Endodermal cell (in vitro differentiated cells): ENCODE results near the gene HDAC5. TPM values are rescaled to one million over a fixed set of nuclear protein-coding genes. Genes with fewer than 3 reads are reported as not detected.

ENCODE experiments used
- DNase-seq: peaks from one replicate; pipeline ENCODE4 v3.0.0-alpha.2; 2017
- H3K27ac ChIP-seq: 2 replicates; pipeline ENCODE4 v1.5.1; 2013; ENCODE audit warnings: mild to moderate bottlenecking, low read depth, low read length, moderate library complexity
- H3K27me3 ChIP-seq: 2 replicates; pipeline ENCODE4 v1.6.1; 2013; ENCODE audit warnings: mild to moderate bottlenecking, low read length, moderate library complexity; ENCODE audit not compliant: insufficient read depth, control insufficient read depth, poor library complexity, severe bottlenecking
- H3K36me3 ChIP-seq: 2 replicates; pipeline ENCODE4 v1.7.0; 2013; ENCODE audit warnings: mild to moderate bottlenecking, low read length, moderate library complexity; ENCODE audit not compliant: control insufficient read depth, insufficient read depth
- H3K4me1 ChIP-seq: one replicate; pipeline ENCODE4 v1.7.0; 2013; ENCODE audit warnings: low read length; ENCODE audit not compliant: control insufficient read depth, insufficient read depth
- H3K4me3 ChIP-seq: 2 replicates; pipeline ENCODE4 v1.5.1; 2013; ENCODE audit warnings: mild to moderate bottlenecking, low read length, moderate library complexity
- H3K9ac ChIP-seq: 2 replicates; pipeline ENCODE4 v1.6.1; 2013; ENCODE audit warnings: mild to moderate bottlenecking, low read length, moderate library complexity; ENCODE audit not compliant: poor library complexity, severe bottlenecking; ENCODE audit errors: extremely low read depth
- H3K9me3 ChIP-seq: 2 replicates; pipeline ENCODE4 v1.6.1; 2013; ENCODE audit warnings: mild to moderate bottlenecking, low read length, moderate library complexity; ENCODE audit not compliant: control insufficient read depth
- H3K27ac Mint-ChIP-seq: 2 replicates; pipeline ENCODE4 v1.8.0; 2020; ENCODE audit warnings: mixed read lengths
- H3K27me3 Mint-ChIP-seq: 2 replicates; pipeline ENCODE4 v1.8.0; 2021; ENCODE audit warnings: mild to moderate bottlenecking, mixed read lengths; ENCODE audit not compliant: insufficient read depth
- H3K36me3 Mint-ChIP-seq: 2 replicates; pipeline ENCODE4 v1.8.0; 2020; ENCODE audit warnings: low read depth, mixed read lengths
- H3K4me1 Mint-ChIP-seq: 2 replicates; pipeline ENCODE4 v1.8.0; 2020; ENCODE audit warnings: mixed read lengths
- H3K4me3 Mint-ChIP-seq: 2 replicates; pipeline ENCODE4 v1.8.0; 2020; ENCODE audit warnings: mild to moderate bottlenecking, moderate library complexity, mixed read lengths
- H3K9me3 Mint-ChIP-seq: 2 replicates; pipeline ENCODE4 v1.8.0; 2020; ENCODE audit warnings: mild to moderate bottlenecking, mixed read lengths
- WGBS, 2 experiments: methylation state at CpG; one replicate each; pipeline versions ENCODE4 v1.1.5 to v1.1.7; 2013; ENCODE audit warnings: missing lambda C conversion rate in 2 of 2, mixed read lengths in 1 of 2; ENCODE audit not compliant: insufficient coverage in 1 of 2, insufficient read length in 1 of 2; 5-methylcytosine and 5-hydroxymethylcytosine counted together
- total RNA-seq, 2 donors: library from RNA; stranded (reverse); fragmentation: NEBNext Ultra II Directional in 1 of 2; extraction: Animal tissue kit (Norgen Biotek cat#: 25700) in 1 of 2; gene quantifications; 2 replicates in 1 of 2; 3 replicates in 1 of 2; pipeline ENCODE4 v1.2.1, GENCODE V29; 2021
- TF ChIP-seq, protein P1 (sequence below): fragments of 200-600 bp; sonication (generic); conservative IDR thresholded peaks from 2 replicates; pipeline ENCODE4 v1.5.0; 2021; ENCODE audit warnings: antibody characterized with exemption, mild to moderate bottlenecking

HDAC5 gene
- total RNA-seq, 2 donors from 2014 or later, result 36.9 to 64.6 TPM

DNA sequence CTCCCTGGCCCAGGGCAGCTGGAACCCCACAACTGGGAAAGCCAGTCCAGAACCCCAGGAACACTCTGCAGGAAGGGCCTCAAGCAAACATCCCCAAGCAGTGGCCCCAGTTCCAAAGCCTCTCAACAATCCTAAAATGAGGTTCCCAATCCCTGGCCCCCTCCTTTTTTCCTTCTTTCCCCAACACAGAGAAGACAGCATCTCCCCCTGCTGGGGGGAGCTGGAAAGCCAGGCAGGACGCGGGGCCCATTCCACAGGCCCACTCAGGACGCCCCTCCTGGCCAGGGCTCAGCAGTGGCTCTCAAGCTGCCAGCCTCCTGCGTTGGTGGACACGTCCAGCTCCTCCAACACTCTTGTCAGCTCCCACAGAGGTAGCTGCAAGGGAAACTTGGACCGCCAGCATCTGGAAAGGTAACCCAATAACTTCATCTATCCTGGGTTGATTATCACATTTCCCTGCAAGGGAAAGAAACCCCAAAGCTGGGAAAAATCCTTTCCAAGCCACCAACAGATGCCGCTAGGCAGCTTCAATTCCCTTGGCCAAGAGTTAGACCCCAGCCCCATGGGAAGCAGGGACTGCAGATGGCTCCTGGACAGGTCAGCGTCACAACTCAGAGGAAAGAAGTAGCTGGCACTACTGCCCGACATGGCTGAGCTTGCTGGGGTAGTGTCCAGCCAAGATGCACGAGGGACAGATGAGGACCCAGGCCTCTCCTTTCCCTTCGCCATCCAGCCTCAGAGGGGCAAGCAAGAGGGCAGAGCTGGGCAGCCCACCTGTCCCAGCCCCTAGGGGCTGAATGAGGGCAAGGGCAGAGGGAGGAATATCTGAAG is 7.6 kb downstream of the HDAC5 start:
- Histone ChIP-seq H3K36me3 (peaks cover 27% of the 10 kb centered on the region), H3K27me3 (no peaks in the 10 kb centered on the region), H3K27ac (no peak overlapping the region), H3K9ac (no peak overlapping the region), H3K9me3 (no peaks in the 10 kb centered on the region), H3K4me3 (no peak overlapping the region), H3K4me1 (peaks cover 17% of the 10 kb centered on the region)
- Mint-ChIP-seq H3K9me3 (no peaks in the 10 kb centered on the region), H3K36me3 (peaks cover 20% of the 10 kb centered on the region), H3K27me3 (no peaks in the 10 kb centered on the region), H3K4me1 (peaks cover 31% of the 10 kb centered on the region), H3K4me3 (no peak overlapping the region), H3K27ac (peak overlapping the region; percentile 21)
- peak; percentile 88 for DNase-seq
- WGBS, 2 experiments, result 67 to 77% methylated on average over 10 to 11 of the region's 11 CpGs
- TF ChIP-seq, protein P1, sequence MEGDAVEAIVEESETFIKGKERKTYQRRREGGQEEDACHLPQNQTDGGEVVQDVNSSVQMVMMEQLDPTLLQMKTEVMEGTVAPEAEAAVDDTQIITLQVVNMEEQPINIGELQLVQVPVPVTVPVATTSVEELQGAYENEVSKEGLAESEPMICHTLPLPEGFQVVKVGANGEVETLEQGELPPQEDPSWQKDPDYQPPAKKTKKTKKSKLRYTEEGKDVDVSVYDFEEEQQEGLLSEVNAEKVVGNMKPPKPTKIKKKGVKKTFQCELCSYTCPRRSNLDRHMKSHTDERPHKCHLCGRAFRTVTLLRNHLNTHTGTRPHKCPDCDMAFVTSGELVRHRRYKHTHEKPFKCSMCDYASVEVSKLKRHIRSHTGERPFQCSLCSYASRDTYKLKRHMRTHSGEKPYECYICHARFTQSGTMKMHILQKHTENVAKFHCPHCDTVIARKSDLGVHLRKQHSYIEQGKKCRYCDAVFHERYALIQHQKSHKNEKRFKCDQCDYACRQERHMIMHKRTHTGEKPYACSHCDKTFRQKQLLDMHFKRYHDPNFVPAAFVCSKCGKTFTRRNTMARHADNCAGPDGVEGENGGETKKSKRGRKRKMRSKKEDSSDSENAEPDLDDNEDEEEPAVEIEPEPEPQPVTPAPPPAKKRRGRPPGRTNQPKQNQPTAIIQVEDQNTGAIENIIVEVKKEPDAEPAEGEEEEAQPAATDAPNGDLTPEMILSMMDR, result peak; percentile 85

DNA sequence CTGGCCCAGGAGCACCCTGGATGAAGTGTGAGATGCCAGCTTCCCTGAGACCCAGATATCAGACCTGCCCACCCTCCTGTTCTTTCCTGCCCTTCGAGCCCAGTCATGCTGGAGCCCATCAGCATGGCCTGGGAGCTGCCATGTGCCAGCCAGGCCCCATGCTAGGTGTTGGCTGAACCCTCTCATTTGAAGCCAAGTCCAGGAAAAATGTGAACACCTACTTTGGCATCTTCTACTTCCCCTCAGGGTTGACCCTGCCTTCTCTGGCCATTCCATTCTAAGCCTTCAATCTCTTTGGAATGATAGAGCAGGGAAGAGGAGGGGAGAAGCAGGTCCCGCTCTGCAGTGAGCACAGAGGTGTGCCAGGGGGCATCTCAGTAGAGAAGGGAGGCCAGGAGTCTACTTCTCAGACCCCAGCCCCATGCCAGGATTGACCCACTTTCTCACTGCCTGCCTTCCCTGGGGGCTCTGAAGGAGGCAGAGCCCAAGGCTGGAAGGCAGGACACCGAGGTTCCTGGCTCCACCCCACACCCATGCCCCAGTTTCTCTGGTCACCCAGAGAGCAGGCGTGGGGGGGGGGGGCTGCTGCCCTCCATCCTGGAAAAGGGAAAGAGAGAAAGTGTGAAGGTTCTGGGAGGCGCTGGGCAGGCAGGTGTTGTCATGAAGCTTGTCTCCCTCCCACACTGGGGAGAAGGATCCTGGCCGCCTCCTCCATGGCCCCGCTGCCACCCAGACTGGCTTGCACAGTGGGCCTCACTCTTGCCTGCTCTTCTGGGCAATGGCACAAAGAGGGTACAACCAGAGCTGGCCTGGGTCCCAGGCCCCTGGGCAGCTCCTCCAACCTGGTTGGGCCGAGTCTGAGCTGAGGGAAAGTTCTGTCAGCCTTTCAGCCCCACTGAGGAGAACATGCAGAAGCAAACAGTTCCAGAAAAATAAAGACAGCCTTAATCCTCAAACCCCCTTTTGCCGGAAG is 9.3 kb downstream of the HDAC5 start:
- peaks cover 24% of the 10 kb centered on the region for H3K36me3 ChIP-seq
- no peak overlapping the region for H3K27ac ChIP-seq
- H3K36me3 Mint-ChIP-seq, result peaks cover 15% of the 10 kb centered on the region
- H3K9ac ChIP-seq, result no peak overlapping the region
- TF ChIP-seq, protein P1, result no peak
- peak; percentile 44 for DNase-seq
- no peak overlapping the region for H3K4me3 ChIP-seq
- peaks cover 16% of the 10 kb centered on the region for H3K4me1 ChIP-seq
- no peaks in the 10 kb centered on the region for H3K27me3 ChIP-seq
- WGBS, 2 experiments, result 91 to 95% methylated on average over 5 to 8 of the region's 9 CpGs
- H3K9me3 Mint-ChIP-seq, result no peaks in the 10 kb centered on the region
- H3K4me1 Mint-ChIP-seq, result peaks cover 19% of the 10 kb centered on the region
- no peaks in the 10 kb centered on the region for H3K9me3 ChIP-seq
- H3K4me3 Mint-ChIP-seq, result no peak overlapping the region
- no peaks in the 10 kb centered on the region for H3K27me3 Mint-ChIP-seq
- peak overlapping the region; percentile 4 for H3K27ac Mint-ChIP-seq

DNA sequence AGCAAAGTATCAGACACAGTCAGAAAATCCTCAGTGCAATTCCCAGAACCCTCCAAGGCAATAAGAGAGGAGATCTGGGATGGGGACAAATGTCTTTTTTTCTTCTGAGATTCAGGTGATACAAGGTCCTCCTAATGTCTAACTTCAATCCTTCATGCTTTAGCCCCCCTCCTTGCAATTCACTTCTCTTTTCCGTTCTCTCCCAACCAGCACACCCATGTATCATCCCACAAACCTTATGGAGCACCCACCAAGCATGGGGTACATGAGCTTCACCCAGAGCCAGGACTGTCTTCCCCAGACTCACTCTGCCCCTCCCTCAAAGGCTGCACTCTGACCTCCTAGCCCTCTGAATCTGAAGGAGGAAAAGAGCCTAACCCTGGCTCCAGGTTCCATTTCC is 10.1 kb downstream of the HDAC5 start:
- H3K9ac ChIP-seq, result no peak overlapping the region
- H3K4me1 ChIP-seq, result peaks cover 10% of the 10 kb centered on the region
- DNase-seq, result peak; percentile 41
- no peaks in the 10 kb centered on the region for H3K27me3 ChIP-seq
- peaks cover 15% of the 10 kb centered on the region for H3K36me3 Mint-ChIP-seq
- H3K4me3 ChIP-seq, result no peak overlapping the region
- TF ChIP-seq, protein P1, result no peak
- H3K9me3 ChIP-seq, result no peaks in the 10 kb centered on the region
- no peaks in the 10 kb centered on the region for H3K27me3 Mint-ChIP-seq
- no peak overlapping the region for H3K27ac ChIP-seq
- WGBS, 2 experiments, result 86 to 94% methylated on average over 1 of the region's 1 CpG
- H3K9me3 Mint-ChIP-seq, result no peaks in the 10 kb centered on the region
- H3K4me1 Mint-ChIP-seq, result peaks cover 13% of the 10 kb centered on the region
- H3K36me3 ChIP-seq, result peaks cover 24% of the 10 kb centered on the region
- no peak overlapping the region for H3K4me3 Mint-ChIP-seq
- peak overlapping the region; percentile 4 for H3K27ac Mint-ChIP-seq
